Activated T-cell treated with anti-CD3 and anti-CD28 coated beads for 48 hours (primary cell): ENCODE results near the gene MAPK14.

Source experiments
- DNase-seq: peaks from one replicate; pipeline ENCODE4 v3.0.0-alpha.2; 2020; ENCODE audit warnings: low read depth

Gene MAPK14

DNA sequence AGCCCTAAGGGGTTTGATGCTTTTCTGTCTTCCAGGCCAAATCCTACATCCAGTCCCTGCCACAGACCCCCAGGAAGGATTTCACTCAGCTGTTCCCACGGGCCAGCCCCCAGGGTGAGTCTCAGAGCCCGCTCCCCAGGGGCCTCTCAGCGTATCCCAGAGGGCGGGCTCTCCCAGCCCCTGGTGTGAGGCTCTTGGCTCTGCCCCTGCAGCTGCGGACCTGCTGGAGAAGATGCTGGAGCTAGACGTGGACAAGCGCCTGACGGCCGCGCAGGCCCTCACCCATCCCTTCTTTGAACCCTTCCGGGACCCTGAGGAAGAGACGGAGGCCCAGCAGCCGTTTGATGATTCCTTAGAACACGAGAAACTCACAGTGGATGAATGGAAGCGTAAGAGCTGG is 111.1 kb downstream of the MAPK14 start:
- DNase-seq, result no peak

DNA sequence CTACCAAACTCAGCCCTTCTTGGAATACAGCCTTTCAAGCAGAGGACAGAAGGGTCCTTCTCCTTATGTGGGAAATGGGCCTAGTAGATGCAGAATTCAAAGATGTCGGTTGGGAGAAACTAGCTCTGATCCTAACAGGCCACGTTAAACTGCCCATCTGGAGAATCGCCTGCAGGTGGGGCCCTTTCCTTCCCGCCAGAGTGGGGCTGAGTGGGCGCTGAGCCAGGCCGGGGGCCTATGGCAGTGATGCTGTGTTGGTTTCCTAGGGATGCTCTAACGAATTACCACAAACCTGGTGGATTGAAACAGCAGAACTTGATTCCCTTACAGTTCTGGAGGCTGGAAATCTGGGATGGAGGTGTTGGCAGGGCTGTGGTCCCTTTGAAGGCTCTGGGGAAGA is 111.8 kb downstream of the MAPK14 start:
- DNase-seq, result no peak

DNA sequence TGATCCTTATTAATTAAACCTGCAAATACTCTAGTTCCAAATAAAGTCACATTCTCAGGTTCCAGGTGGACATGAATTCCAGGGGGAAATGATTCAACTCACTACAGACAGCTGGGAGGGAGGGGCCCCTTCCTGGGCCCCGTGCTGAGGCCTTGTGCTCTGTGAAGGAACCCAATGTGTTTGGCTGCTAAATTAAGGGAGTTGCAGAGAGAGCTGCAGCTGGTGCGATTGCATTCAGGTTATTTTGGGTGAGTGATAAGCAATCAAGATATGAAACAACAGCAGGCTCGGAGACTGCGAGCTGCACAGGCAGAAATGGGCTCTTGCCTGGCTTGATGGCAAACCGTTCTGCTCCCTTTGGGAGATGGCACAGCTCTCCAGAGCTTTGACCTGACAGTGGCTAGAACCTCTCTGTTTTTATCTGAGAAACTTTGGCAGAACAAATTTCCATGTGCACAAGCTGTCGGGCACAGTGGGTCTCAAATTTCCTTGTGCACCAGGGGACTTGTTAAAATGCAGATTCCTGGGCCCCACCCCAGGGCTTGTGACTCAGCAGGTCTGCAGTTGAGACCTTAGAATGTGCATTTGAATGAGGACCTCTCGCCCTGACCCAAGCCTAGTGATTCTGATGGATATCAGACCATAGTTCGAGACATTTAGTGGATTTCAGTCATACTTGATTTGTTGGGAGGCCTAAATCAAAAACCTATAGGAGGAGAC is 112.5 kb downstream of the MAPK14 start:
- DNase-seq, result no peak

DNA sequence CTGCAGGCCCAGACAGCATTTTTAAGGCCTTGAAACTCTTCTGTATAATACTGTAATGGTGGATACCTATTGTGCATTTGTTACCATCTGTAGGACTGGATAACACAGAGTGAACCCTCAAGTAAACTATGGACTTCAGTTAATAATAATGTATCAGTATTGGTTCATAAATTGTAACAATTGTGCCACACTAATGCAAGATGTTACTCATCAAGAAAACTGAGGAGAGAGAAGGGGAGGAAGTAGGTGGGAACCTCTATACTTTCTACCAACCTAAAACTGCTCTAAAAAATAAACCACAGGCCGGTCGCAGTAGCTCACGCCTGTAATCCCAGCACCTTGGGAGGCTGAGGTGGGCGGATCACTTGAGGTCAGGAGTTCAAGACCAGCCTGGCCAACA is 113.5 kb downstream of the MAPK14 start:
- DNase-seq, result no peak

DNA sequence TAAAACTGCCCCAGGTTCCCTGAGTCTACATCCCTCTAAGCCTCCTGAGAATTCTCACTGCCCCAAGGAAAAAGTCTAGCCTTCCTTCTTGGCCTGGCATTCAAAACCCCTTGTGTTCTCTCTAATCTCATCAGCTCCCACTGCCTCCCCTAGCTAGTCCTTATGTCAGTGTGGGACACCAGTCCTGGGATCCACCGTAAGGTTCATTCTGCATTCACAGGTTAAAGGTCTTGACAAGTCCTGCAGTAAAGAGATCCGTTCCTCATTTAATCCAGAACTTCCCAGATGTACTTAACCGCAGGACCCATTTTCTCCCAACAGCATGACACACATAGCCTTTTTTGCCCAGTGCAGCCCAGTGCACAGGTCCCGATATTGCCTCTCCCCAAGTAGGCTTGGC is 114.4 kb downstream of the MAPK14 start:
- DNase-seq, result no peak

DNA sequence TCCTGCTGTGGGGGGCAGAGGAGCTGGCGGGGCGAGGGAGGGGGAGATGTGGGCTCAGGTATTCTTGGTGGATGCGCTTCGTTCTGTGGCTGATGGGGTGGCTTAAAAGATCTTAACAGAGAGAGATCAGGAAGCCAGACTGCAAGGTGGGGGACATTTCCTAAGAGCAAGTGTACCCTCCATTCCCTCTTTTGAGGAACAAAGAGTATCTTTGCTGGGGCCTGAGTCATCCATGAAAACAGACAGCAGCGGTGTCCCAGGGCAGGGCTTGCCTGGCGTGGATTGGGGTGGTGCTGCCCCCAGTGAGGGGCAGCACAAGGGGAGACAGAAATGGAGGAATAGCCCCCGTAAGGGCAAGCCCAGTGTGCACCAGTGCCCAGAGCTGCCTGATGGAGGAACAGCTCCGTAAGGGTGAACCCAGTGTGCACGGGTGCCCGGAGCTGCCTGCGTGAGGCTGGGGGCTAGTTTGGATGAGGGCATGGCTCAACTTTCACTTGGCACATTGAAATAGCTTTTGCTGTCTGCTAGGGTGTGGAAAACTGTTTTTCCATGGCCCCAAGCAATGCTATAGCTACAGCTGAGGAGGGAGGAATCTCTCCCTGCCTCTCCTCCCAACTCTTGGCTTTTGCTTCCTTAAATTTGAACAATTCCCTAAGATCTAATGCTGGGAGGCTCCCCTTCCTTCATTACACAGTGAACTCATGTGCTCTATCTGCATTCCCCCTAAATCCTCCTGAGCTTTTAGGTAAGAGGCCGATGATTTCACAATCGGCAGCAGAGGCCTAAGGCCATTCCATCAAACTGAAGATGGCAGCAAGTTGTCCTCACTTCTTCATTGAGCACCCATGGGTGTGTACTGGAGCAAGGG is 115.6 kb downstream of the MAPK14 start:
- DNase-seq, result no peak

DNA sequence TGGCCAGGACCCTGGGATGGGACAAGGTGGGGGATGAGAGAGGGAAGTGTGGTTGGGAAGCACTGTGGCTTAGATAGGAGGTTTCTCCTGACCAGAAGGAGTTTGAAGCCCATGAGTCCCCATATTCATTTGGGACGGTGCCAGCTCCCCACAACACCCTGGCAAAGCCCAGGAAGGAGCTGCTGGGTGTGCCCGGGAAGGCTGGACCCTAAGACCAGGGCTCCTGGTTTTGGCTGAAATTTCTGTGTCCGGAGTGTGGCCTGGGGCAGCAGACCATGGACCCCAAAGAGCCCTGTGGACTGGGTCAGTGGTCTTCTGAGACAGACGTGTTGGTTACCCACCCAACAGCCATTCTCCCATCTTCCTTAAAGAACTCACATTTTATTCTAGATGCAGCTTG is 117.9 kb downstream of the MAPK14 start:
- no peak for DNase-seq

DNA sequence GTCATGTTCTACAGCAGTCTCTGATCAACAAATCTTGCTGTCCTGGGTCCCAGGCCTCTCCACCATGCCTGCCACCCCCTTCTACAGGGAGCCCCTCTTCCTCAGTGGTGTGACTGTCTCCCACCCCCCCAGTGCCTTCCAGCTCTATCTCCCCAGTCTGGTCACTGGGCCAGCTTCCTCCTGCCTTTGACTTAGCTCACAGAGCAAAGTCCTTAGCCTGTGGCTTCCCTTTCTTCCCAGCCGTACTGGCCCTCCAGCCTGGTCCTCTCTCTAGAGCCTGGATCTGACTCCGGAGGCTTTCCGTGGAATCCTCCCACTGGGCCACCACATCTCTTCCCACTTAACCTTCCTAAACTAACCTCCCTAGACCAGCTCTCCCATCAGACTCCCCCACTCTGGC is 119.7 kb downstream of the MAPK14 start:
- DNase-seq, result no peak

DNA sequence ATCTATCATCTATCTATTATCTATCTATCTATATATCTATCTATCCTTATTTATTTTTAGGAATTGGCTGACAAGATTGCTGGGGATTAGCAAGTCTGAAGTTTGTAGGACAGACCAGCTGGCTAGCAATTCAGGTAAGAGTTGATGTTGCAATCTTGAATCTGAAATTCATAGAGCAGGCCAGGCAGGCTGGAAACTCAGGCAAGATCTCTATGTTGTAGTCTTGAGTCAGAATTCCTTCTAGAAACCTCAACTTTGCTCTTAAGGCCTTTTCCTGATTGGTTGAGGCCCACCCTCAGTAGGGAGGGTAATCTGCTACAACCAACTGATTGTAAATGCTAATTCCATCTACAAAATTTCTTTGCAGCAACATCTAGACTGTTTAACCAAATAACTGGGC is 121.9 kb downstream of the MAPK14 start:
- no peak for DNase-seq

DNA sequence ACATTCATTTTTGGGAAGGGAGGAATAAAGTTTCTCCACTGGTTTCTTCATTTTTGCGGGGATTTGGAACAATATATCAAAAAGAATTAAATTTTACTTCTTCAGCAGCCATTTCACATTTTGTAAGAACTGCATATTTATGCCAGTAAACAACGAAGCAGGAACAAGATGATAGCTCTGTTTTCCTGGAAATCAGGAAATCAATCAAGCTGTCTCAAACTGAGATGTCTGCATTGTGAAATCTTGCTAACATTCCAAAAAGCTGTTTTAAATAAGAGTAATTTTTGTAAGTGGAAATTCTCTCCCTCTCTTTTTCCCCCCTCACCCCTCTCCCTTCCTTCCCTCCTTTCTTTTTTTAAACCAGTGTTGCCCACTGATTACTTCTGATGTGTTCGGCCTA is 122.7 kb downstream of the MAPK14 start:
- DNase-seq, result no peak

DNA sequence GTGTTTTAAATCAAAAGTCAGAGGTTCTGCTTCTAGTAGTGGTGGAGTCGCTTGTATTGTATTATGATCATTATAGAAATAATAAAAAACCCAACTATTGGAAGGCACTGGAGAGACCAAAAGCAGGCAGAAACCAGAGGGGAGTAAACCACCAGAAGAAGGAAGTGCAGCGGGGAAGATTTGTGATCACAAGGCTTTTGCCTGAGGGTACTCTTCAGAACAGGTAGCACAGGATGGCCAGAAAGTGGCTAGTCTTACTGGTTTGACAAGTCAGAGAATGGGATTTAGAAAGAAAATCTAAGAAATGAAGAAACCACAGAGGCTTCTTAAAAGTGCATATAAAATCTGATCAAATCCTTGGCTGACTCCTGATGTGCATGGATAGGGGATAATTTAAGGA is 126.7 kb downstream of the MAPK14 start:
- no peak for DNase-seq

DNA sequence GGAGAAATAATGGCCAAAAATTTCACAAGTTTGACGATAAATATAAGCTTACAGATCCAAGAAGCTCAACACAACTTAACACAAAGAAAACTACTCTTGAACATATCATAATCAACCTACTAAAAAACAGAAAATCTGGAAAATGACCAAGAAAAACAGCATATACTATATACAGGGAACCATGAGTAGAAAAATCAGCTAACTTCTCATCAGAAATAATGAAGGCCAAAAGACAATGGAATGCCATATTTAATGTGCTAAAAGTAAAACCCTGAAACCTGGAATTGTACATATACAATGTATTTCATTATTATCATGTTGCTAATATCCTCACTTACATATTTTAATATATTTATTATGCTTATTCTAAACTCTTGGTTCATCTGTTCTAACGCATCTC is 128.1 kb downstream of the MAPK14 start:
- DNase-seq, result no peak

DNA sequence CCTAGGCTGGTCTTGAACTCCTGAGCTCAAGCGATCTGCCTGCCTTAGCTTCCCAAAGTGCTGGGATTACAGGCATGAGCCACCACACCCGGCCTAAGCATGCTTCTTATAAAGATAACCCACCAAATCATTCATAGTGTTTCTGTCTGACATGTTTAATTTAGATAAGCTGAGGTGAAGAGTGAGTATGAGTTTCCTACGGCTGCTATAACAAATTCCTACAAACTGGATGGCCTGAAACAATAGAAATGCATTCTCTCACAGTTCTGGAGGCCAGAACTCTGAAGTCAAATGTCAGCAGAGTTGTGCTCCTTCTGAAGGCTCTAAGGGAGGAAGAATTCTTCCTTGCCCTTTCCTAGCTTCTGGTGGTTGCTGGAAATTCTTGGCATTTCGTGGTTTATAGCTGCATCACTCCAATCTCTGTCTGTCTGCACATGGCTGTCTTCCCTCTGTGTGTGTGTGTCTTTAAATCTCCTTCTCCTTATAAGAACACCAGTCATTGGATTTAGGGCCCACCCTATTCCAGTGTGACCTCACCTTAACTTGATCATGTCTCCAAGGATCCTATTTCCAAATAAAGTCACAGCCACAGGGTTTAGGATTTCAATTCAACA is 132.6 kb downstream of the MAPK14 start:
- no peak for DNase-seq
